BJ (cell line): ENCODE data around the gene BRINP3. TPM values are rescaled to one million over a fixed set of nuclear protein-coding genes. Genes with fewer than 3 reads are reported as not detected.

Source experiments
- CTCF ChIA-PET: fragments of 350-600 bp; formaldehyde crosslinking; extraction: SDS; loops from one replicate; lab custom pipeline; 2021; ENCODE audit warnings: antibody characterized with exemption, inconsistent platforms; lab: Yijun Ruan, JAX
- POLR2A ChIA-PET: fragments of 300-600 bp; sonication (Branson Sonifier 250); formaldehyde crosslinking; extraction: SDS; loops from one replicate; lab custom pipeline; 2021; ENCODE audit warnings: antibody characterized with exemption; lab: Charles Lee
- DNase-seq: peaks from one replicate; pipeline ENCODE4 v3.0.0-alpha.2; 2011; ENCODE audit warnings: low read depth
- H3K27me3 ChIP-seq: 2 replicates; pipeline ENCODE4 v1.6.0; 2011; ENCODE audit warnings: low read length; ENCODE audit not compliant: control insufficient read depth, insufficient read depth
- H3K36me3 ChIP-seq: 2 replicates; pipeline ENCODE4 v1.5.1; 2011; ENCODE audit warnings: low read length; ENCODE audit not compliant: control insufficient read depth, insufficient read depth
- H3K4me3 ChIP-seq: 2 replicates; pipeline ENCODE4 v1.5.1; 2011; ENCODE audit warnings: low read depth, mild to moderate bottlenecking, control low read depth, low read length
- polyA plus RNA-seq: library from polyadenylated mRNA; depleted of rRNA; stranded (reverse); fragments of >200 nt; gene quantifications from 2 replicates; pipeline ENCODE4 v1.2.3, GENCODE V29; 2011
- TF ChIP-seq, protein P1 (sequence below): IDR thresholded peaks from 2 replicates; pipeline ENCODE4 v1.5.1; 2011; ENCODE audit warnings: low read depth, mild to moderate bottlenecking, control low read depth, inconsistent platforms, low read length, moderate library complexity; ENCODE audit not compliant: insufficient read depth

BRINP3 gene
- polyA plus RNA-seq, 1 experiment = not detected

- Histone ChIP-seq H3K4me3 (no peak overlapping the region), H3K36me3 (no peaks in the 10 kb centered on the region), H3K27me3 (no peaks in the 10 kb centered on the region)
- TF ChIP-seq, protein P1, sequence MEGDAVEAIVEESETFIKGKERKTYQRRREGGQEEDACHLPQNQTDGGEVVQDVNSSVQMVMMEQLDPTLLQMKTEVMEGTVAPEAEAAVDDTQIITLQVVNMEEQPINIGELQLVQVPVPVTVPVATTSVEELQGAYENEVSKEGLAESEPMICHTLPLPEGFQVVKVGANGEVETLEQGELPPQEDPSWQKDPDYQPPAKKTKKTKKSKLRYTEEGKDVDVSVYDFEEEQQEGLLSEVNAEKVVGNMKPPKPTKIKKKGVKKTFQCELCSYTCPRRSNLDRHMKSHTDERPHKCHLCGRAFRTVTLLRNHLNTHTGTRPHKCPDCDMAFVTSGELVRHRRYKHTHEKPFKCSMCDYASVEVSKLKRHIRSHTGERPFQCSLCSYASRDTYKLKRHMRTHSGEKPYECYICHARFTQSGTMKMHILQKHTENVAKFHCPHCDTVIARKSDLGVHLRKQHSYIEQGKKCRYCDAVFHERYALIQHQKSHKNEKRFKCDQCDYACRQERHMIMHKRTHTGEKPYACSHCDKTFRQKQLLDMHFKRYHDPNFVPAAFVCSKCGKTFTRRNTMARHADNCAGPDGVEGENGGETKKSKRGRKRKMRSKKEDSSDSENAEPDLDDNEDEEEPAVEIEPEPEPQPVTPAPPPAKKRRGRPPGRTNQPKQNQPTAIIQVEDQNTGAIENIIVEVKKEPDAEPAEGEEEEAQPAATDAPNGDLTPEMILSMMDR = no peak
- ChIA-PET CTCF (no interaction called here), POLR2A (no interaction called here)
- no peak for DNase-seq
Observed at GRCh38 chr1:190273161-190273560, 204.5 kb downstream of the BRINP3 start.

- ChIA-PET POLR2A (no interaction called here), CTCF (no interaction called here)
- DNase-seq = no peak
- no peak overlapping the region for H3K4me3 ChIP-seq
- no peaks in the 10 kb centered on the region for H3K27me3 ChIP-seq
- H3K36me3 ChIP-seq = no peaks in the 10 kb centered on the region
- TF ChIP-seq, protein P1 = no peak
Observed at GRCh38 chr1:190262538-190262937, 215.1 kb downstream of the BRINP3 start.

- Histone ChIP-seq H3K4me3 (no peak overlapping the region), H3K36me3 (no peaks in the 10 kb centered on the region), H3K27me3 (no peaks in the 10 kb centered on the region)
- TF ChIP-seq, protein P1 = no peak
- ChIA-PET CTCF (no interaction called here), POLR2A (no interaction called here)
- no peak for DNase-seq
Observed at GRCh38 chr1:190259424-190259823, 218.2 kb downstream of the BRINP3 start.

DNA sequence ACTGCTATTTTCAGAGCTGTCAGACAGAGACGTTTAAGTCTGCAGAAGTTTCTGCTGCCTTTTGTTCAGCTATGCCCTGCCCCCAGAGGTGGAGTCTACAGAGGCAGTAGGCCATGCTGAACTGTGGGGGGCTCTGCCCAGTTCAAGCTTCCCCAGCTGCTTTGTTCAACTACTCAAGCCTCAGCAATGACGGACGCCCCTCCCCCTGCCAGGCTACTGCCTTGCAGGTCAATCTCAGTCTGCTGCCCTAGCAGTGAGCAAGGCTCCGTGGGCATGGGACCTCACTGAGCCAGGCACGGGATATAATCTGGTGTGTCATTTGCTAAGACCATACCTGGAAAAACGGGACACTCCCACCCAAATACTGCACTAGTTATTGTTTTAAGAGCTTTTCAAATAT, 219.7 kb downstream of the BRINP3 start:
- Histone ChIP-seq H3K36me3 (no peaks in the 10 kb centered on the region), H3K4me3 (no peak overlapping the region), H3K27me3 (no peaks in the 10 kb centered on the region)
- POLR2A ChIA-PET = no interaction called here
- no peak for DNase-seq
- CTCF ChIA-PET = interaction anchor here (0.6 kb wide), 1 partner anchor 74 kb away, joined by 3 read pairs; no protein-coding TSS in a partner anchor
- TF ChIP-seq, protein P1 = no peak

DNA sequence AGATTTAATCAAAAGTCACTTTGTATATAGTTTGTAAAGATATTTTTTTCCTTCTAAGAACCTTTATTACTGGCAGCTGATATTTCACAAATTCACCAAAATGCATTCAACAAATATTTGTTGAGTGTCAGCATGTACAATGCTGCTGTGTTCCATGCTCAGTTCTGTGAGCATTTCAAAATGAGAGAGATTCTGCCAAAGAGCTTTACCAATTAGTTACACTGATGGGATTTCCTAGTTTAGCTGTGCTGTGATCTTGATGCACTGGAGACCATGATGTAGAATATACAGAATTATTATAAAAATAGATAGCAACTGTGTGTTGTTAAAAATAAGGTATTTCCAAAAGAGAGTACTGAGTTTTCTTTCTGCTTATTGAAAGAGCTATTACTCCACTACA, 225.6 kb downstream of the BRINP3 start:
- TF ChIP-seq, protein P1 = no peak
- no peaks in the 10 kb centered on the region for H3K27me3 ChIP-seq
- CTCF ChIA-PET = no interaction called here
- no peak overlapping the region for H3K4me3 ChIP-seq
- H3K36me3 ChIP-seq = no peaks in the 10 kb centered on the region
- POLR2A ChIA-PET = no interaction called here
- DNase-seq = no peak
